GOT3 (cell line): ENCODE measurements around the gene CABLES1.

Experiments used
- DNase-seq: peaks from one replicate; lab custom pipeline; 2025; ENCODE audit warnings: mixed read lengths; lab: John Stamatoyannopoulos, UW

The CABLES1 gene

DNA sequence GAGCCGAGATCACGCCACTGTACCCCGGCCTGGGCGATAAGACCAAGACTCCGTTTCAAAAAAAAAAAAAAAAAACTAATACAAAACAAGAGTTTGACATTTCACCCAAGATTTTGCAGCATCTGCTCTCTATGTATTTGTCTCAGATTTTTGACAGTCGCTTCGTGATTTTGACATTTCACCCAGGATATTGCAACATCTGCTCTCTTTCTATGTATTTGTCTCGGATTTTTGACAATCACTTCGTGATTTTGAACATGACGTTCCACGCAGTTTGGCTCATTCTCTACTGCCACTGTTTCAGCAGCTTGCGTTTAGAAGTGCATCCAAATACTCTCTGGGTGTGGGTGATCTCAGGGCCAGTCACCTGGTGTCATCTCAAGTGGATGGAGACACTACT, 108.5 kb downstream of the CABLES1 start:
- no peak for DNase-seq

DNA sequence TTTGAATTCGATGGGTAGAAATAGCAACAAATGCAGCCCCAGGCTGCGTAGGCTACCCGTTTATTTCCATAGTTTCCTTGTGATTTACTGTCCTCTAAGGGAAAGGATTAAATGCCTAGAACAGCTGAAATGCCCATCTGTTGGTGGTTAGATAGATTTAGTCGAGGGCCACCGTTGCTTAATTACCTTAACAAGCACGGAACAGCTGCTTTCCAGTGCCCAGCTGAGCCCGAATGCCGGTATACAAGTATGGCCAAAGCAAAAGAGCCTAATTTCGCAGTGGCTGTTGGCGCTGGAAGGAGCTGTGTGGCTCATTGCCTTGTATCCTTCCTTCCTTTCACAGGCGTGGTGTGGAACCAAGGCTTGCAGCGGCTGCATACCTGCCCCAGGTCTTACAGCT, 109.1 kb downstream of the CABLES1 start:
- DNase-seq, result no peak

DNA sequence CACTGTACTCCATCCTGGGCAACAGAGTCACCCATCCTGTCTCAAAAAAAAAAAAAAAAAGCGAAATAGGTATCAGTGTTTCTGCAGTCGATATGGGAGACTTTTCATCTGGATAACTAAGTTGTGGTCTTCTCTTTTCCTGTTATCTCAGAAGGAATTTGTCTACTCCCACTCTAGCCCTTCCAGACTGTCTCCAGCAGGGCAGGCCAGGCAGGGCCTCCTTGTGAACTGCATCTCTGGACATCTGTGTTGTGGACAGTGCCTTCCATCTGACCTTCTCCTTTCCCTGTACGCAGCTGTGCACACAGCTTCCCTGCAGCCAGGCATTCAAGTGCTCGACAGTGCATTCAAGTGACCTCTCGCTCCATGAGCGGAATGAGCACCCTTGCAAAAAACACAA, 110.2 kb downstream of the CABLES1 start:
- DNase-seq, result no peak

DNA sequence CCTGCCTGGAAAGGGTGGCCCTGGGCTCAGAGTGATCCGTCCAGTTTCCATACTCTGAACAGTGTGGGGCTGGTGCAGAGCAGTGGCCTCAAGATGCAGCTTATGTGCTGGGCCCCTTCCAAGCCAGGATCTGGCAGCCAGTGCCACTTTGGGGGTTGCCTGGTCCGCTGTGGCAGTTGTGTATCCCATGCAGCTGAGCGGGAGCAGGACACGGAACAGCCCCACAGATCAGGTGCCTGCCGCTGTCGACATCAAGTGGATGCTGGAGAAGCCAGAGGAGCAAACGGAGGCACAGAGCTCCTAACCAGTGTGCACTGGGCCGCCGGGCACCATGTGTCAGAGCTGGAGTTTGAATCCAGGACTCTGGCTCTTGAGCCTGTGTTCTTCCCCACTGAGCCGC, 112.0 kb downstream of the CABLES1 start:
- no peak for DNase-seq

DNA sequence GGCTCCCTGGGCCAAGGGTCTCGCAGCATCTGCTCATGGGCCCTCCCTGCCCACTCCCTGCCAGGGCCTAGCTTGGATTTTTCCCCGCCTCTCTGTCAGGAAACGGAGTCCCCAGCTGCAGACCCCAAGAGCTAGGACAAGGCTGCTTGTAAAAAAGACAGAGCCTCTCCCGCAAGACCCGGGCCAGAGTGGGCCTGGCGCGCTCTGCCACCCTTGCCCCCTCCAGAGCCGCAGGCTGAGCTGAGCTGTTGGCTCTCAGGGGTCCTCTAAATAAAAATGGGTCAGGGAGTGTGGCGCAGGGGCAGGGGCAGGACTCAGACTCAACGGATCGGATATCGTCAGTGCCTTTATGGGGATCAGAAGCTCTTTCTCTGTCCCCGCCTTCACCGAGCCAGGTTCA, 112.6 kb downstream of the CABLES1 start:
- no peak for DNase-seq

DNA sequence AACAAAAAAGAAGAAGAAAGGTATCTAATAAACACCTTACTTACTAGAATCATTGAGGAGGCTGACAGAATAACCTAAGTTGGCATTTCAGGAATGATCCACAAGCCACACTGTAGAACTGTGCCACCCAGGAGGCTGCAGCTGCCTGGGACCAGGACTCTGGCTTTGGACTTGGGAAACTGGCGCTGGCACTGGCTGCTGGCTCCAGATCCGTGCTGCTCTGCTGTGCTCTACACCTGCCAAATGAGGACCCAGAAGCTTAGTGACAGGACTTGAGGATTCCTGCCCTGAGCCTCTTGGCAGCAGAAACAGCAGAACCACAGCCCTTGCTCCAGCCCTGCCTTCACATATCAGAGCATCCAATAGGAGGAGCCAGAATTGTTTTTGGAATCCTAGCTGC, 113.5 kb downstream of the CABLES1 start:
- DNase-seq, result no peak

DNA sequence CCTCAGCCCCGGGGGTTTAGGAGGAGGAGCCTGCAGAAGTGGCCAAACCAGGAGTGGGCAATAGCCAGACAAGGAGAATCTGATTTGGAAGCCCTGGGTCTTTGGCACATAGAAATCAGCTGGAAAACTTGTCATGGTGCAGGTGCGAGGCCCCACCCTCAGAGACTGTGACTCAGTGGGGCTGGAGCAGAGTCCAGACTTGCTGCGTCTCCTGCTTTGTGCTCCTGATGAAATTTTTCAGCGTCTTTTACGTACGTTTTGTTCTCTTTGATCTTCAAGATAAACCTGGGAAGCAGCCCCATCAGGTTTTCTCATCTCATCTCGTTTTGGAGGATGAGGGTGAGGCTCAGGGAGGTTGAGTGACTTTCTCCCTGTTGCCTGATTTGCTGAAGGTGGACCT, 114.1 kb downstream of the CABLES1 start:
- no peak for DNase-seq

DNA sequence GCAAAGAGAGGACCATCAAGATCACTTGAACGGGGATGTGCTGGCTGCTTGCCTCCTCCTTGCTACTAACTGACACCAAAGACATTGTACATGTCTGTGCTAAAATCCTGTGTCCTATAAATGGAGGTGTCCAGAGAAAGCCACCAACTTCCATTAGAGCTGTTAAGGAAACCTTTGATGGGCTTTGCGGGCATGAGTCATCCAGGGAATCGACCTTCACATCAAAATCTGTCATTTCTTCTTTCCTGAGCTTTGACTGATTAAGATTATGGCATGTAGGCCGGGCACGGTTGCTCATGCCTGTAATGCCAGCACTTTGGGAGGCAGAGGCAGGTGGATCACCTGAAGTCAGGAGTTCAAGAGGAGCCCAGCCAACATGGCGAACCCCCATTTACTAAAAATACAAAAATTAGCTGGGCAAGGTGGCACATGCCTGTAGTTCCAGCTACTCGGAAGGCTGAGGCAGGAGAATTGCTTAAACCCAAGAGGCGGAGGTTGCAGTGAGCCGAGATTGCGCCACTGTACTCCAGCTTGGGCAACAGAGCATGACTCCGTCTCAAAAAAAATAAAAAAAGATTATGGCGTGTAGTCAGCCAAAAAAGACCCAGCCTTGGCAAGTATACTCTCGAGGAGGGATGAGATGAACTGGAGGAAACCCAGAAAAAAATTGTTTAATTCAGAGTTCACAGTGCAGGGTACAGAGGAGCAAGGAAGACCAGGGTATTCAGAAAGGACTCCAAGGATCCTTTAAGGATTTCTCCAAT, 115.8 kb downstream of the CABLES1 start:
- no peak for DNase-seq

DNA sequence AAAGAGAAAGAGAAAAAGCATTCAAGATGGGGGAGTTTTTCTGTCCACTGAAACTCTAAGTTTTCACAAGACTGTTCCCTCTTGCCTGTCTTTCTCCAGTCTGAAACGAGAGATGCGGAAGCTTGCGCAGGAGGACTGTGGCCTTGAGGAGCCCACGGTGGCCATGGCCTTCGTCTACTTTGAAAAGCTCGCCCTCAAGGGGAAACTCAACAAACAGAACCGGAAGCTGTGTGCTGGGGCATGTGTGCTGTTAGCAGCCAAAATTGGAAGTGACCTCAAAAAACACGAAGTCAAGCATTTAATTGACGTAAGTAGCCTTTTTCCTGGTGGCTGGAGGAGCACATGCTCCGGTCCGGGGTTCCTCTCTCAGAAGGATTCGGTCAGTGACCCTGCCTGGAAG, 118.3 kb downstream of the CABLES1 start:
- DNase-seq, result no peak

DNA sequence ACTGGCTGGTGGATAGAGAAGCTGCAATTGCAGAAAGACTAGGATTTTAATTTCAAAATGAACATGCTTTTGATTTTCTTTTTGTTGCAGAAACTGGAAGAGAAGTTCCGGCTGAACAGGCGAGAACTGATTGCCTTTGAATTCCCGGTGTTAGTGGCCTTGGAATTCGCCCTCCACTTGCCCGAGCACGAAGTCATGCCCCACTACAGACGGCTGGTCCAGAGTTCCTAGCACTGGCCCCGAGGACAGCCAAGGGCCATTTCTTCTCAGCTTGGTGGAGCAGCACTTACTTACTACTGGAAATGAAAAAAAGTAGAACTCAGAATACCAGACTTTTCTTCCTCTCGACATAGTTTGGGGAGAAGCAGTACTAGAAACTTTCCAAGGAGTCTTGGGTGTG, 121.9 kb downstream of the CABLES1 start:
- no peak for DNase-seq

DNA sequence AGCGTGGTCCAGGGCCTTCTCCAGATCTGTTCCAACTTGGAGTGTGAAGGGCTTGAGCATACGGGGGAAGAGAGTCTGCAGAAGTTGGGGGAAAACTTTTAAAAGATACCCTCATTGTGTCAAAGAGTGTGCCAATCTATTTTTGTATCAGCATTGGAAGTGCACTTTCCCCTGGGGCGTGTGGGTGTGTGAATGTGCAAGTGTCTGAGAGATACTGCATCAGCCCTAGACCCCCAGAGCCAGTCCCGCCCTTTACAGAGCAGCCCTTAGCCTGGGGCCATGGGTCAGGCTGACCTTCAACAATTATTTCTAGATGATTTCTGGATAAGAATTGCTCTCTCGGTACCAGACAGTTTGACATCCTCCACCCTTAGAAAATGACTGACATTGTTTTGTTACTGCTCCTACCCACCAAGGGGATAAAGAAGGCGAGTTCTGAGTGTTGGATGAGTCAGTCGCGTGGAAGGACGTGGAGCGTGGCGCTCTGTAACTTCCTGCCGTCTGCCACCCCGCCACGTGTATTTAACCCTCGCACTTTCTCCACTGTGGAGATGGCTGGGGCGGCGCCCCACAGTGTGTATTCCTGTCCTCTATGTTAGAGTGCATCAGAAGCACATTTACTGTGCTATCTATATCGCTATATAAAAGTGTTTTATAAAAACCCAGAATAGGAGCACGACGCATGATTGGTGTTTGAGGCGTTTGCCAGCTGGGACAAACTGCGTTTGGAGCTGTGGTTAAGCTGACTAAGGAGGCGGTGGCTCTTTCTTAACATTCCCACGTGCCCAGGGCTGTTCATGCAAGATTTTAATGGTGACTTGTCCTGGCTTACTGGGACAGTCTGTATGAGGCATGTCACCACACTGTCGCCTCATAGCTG, 122.6 kb downstream of the CABLES1 start:
- DNase-seq, result no peak

DNA sequence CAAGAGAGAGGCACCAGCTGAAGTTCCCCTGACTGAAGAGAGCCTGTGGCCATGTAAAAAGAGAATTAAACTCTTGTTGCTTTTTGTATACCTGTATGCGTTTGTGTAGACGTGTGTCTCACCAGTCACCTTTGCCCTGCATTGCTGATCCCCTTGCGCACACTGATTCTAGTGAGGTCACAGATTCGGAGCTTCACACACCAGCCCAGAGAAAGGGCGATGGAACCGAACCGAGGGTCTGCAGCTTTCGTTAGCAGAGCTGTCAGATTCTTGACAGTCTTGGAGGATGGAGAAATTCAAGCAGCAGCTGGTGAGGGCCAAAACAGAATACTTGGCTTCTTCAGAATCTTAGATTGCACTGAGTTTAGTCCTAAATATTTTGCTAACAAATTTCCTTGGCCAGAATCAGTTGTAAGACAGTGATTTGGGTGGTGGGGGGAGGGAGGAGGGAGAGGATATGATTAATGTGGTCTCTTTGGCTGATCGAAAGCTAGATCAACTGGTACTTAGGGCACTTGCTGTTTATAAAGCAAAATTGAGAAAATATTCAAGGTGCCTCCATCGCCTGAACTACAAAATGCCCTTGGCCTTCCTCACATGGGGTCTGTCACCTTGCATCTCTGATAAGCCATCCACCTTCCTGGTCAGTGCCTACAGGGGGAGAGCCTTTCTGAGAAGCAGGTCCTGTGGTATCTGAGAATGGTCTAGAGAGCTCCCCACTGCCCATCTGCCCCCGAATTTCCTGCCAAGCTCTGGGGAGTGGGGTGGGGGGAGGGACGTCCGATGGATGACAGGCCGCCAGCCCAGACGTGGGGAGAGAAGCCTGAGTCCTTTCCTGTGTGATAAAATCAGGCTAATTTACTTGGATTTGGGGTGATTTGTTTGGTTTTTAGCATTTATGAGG, 123.5 kb downstream of the CABLES1 start:
- DNase-seq, result no peak

DNA sequence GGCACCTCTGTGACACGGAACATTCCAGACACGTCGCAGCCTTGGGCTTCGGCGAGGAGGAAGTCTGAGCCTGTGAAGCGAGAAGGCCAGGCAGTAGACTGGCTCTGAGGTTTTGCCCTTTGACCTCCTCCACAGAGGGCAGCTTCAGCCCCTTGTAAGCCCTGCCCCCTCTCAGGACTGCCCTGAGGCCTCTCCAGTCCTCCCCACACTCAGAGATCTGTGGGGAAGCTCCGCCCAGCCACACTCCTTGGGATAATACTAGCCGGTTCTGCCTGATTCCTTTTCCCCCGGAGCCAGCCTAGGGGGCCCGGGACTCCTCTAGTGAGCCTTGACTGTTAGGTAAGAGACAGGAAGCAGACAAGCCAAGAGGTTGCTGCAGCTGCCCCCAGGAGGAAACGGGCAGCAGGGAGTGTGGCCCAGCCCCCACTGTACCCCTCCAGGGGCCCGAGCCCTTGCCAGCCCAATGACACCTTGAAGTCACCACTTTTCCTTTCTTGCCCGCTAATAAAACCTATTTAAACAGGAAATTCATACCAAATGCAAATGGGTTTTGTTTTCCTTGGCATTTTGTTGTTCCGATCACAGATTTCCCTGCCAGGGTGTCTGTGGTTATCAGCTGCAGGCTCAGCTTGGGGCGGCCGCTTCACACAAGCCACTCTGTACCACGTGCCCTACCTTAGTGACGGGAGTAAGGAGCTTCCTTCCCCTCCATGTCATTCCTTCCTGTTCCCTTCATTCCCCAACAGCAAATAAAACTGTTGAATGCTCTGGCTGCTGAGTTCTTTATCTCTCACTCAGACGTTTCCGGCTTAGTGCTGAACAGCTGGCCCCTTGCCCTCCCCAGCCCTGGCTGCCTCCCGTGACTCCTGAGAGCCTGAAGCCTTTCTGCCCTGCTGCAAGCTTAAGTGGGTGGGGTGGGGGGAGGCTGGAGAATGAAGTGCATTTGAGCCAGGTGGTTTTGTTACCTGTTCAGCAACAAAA, 124.7 kb downstream of the CABLES1 start:
- DNase-seq, result no peak

DNA sequence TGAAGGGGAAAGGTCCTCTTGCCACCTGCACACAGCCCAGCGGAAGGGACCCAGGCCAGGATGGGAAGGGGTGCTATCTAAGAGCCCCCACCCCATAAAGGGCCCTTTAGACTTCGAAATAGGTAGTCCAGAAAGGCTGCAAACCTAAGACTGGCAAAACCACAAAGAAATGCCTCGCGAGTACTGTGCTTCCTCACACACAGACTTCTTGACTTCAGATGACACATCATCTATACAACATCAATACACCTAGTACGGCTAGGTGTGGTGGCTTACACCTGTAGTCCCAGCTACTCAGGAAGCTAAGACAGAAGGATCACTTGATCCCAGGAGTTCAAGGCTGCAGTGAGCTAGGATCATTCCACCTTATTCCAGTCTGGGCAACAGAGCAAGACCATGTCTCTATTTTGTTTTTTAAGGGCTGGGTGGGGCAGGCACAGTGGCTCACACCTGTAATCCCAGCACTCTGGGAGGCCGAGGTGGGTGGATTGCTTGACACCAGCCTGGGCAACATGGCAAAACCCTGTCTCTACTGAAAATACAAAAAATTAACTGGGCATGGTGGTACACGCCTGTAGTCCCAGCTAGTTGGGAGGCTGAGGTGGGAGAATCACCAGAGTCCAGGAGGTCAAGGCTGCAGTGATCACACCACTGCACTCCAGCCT, 125.8 kb downstream of the CABLES1 start:
- no peak for DNase-seq

DNA sequence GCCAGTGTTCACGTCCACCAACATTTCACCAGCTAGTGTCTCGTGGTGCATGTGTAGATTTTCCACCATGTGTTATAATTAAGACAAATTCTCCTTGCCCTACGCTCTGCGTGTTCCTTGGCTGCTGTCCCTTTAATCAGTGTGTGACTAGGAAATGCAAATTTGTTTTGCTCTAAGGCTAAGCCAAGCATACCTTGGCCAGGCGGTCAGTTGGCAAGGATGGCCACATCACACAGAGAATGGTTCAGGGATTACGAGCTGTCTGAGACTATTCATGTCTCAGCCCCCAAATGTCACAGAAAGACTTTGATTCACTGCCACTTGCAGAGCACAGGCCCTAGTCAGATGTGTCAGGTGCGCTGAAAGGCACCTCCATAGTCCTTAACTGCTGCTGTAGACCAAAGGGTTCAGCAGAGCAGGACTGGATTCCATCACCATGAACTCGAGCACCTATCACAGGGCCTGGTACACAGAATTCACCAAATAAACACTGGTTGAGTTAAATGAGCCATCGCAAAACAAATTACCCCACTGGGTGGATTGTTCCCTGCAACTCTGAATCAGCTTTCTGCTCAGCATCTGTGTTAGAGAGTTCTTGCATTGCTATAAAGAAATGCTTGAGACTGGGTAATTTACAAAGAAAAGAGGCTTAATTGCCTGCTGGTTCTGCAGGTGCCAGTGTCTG, 128.4 kb downstream of the CABLES1 start:
- no peak for DNase-seq

DNA sequence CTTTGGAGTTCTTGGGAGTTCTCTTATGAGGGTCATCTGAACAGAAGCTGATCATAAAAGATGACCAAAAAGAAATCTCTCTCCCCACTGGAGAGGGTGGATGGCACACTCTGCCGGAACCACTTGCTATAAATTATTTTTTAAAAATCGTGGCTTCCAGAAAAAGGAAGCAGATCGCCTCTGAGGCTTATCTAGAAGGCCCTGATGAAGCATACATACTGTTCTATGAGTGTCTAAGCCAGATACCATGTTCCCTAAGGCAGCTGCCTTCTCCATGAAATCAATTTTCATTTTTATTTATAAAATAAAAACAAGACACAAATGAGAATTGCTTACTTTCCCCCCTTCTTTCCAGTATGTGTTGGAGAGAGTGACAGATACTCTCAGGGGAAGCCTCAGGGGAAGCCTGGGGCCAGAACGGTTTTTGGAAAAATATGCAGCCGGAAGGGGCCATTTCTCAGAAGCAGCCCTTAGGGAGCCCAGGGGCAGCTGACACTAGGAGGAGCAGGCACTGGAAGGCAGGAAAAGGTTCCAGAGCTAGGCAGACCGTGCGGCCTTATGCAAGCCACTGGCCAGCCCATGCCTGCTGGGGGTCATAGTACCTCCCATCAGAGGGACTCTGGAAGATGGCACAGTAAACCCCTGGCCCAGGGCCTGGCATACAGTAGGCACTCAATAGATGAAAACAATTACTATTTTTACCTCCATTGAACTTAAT, 130.6 kb downstream of the CABLES1 start:
- no peak for DNase-seq

DNA sequence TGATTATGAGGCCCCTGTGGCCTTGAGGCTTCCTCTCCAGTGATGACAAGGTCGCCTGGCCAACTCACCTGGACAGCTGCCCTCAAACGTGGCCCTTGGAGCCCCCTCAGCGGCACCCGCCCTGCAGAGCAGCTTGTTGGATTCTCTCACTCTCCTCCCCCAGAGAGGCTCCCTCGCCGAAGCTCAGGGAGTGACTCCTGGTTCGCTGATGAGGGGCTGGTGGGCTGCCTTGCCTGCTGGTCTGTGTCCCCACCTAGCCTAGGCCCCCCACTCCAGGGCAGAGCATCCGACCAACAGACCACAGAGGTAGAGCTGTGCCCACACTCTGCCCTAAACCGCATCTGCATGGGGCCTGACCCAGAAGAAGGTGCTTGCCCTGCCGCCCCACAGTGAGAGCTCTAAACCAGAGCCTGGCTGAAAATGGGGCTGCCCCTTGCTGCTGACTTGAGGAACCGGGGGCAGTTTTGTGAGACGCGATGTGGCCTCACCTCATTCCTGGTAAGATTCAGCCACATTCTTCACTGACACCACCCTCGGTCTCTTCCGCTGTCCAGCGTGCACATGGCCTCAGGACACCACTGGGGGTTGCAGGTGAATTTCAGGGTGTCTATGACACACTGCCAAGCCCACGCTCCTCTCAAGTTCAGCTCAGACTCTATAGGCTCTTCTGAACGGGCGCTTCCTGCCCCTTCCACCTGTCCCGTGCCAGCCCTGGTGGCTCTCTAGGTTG, 131.6 kb downstream of the CABLES1 start:
- no peak for DNase-seq

DNA sequence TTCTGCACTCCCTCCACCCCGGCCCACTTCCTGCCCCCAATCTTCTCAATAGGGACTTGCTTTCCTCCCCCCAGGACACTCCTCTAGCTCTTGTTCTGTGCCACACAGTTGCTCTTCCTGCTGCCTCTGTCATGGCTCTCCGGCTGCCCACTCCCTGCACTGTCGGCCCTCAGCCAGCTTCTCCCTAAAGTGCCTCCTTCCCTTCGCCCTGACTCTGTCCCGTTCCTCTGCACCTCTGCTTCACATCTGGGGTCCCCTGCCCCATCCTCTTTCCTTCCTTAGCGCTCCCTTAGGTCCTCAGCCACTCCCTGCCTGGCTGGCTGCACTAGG, 132.1 kb downstream of the CABLES1 start:
- DNase-seq, result no peak

DNA sequence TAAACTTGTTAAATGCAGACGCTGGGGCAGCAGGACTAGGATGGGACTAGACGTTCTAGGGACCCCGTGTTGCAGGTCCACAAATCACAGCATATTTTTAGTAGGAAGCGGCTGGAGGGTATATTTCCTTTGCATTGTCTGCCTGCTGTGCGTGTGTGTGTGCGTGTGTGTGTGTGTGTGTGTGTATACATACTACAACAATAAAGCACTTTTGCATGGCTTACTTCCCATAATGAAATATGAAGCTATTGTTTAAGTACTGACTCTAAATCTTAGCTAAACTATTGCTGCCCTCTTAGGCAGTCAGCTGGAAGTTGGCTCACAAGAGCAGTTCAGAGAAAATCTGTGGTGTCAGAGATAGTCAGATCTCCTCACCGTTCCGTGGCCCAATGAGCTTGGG, 133.4 kb downstream of the CABLES1 start:
- no peak for DNase-seq
